Measurements from ENCODE around the gene GRK5. TPM values are rescaled to one million over a fixed set of nuclear protein-coding genes. Genes with fewer than 3 reads are reported as not detected.

Gene GRK5
- total RNA-seq, 4 donors from 2014 or later = 11.6 to 38.2 (median 21.4) TPM

DNA sequence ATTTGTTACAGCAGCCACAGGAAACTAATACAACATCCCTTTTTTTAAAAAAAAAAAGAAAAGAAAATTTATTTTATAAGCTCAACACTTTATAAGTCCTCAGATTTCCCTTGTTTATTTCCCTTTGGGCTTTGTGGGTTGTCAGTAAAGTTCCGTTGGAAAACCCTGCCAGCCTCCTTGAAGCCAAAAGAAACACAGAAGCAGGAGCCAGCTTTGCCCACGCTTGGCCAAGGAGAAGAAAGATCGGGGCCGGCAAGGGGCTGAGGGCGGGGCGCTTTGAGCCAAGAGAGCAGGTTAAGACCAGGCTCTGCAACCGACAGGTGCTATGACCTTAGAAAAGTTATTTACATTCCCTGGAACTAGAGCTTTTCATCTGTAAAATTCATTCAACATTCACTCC, 262.5 kb downstream of the GRK5 start:
- TF ChIP-seq, protein P1, sequence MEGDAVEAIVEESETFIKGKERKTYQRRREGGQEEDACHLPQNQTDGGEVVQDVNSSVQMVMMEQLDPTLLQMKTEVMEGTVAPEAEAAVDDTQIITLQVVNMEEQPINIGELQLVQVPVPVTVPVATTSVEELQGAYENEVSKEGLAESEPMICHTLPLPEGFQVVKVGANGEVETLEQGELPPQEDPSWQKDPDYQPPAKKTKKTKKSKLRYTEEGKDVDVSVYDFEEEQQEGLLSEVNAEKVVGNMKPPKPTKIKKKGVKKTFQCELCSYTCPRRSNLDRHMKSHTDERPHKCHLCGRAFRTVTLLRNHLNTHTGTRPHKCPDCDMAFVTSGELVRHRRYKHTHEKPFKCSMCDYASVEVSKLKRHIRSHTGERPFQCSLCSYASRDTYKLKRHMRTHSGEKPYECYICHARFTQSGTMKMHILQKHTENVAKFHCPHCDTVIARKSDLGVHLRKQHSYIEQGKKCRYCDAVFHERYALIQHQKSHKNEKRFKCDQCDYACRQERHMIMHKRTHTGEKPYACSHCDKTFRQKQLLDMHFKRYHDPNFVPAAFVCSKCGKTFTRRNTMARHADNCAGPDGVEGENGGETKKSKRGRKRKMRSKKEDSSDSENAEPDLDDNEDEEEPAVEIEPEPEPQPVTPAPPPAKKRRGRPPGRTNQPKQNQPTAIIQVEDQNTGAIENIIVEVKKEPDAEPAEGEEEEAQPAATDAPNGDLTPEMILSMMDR (IDR thresholded peaks at IDR 0.05; ENCODE audit: low read depth) = no peak

DNA sequence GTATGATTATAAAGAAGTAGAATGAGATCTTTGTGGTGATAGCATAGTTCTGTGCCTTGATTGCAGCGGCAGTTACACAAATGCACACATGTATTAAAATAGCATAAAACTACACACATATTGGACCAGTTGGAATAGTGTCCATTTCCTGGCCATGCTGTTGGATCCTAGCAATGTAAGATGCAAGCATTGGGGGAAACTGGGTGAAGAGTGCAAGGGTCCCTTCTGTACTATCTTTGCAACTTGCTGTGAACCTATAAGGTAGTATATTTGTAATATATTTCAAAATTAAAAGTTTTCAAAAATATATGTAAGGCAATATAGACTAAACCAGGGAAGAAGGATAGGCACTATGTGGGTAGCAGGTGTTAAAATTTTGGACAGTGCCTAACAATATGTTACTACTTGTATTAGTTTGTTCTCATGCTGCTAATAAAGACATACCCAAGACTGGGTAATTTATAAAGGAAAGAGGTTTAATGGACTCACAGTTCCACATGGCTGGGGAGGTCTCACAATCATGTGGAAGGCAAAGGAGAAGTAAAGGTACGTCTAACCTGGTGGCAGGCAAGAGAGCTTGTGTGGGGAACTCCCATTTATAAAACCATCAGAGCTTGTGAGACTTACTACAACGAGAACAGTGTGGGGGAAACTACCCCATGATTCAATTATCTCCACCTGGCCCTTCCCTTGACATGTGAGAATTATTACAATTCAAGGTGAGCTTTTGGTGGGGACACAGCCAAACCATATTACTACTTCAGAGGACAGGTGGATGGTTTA, 263.7 kb downstream of the GRK5 start:
- TF ChIP-seq, protein P1 (IDR thresholded peaks at IDR 0.05; ENCODE audit: low read depth) = no peak

DNA sequence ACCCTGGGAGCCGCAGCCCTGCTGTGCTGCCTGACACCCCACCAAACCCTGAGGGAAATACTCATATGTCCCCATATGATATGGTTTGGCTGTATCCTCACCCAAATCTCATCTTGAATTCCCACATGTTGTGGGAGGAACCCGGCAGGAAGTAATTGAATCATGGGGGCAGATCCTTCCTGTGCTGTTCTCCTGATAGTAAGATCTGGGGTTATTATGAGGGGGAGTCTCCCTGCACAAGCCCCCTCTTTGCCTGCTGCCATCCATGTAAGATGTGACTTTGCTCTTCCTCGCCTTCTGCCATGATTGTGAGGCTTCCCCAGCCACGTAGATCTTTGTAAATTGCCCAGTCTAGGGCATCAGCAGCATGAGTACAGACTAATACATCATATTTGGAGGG, 266.4 kb downstream of the GRK5 start:
- TF ChIP-seq, protein P1 (IDR thresholded peaks at IDR 0.05; ENCODE audit: low read depth) = no peak

DNA sequence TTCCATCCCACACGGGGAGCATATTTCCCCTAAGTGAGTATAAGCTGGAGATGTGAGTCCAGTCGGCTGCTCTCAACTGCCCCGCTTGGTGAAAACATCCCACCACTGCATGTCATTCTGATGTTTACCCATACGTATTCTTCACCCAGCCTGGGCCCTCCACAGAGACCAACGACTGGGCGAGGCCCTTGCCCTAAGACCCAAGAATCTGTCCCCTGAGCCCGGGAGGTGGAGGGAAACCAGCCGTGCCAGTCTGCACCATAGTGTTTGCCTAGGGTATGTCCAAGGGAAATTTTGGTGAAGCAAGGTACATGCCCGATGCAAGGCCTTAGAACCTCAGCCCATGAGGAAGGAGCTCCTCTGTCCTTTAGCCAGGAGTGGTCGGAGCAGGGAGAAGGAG, 267.2 kb downstream of the GRK5 start:
- TF ChIP-seq, protein P1 (IDR thresholded peaks at IDR 0.05; ENCODE audit: low read depth) = no peak

DNA sequence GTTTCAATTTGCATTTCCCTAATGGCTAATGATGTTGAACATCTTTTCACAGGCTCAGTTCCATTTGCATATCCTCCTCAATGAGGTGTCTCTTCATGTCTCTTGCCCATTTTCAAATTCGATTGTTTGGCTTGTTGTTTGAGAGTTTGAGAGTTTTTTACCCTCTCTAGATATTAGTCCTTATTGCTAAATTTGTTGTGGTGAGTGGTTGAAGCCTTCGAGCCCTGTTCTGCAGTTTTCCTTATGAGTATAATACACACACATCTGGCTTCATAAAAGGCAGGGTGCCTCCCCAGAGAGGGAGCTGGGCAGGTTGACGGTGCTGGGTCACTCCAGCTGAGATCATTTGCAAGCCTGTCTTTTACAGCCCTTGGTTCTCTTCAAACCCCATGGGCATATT, 270.1 kb downstream of the GRK5 start:
- TF ChIP-seq, protein P1 (IDR thresholded peaks at IDR 0.05; ENCODE audit: low read depth) = no peak

DNA sequence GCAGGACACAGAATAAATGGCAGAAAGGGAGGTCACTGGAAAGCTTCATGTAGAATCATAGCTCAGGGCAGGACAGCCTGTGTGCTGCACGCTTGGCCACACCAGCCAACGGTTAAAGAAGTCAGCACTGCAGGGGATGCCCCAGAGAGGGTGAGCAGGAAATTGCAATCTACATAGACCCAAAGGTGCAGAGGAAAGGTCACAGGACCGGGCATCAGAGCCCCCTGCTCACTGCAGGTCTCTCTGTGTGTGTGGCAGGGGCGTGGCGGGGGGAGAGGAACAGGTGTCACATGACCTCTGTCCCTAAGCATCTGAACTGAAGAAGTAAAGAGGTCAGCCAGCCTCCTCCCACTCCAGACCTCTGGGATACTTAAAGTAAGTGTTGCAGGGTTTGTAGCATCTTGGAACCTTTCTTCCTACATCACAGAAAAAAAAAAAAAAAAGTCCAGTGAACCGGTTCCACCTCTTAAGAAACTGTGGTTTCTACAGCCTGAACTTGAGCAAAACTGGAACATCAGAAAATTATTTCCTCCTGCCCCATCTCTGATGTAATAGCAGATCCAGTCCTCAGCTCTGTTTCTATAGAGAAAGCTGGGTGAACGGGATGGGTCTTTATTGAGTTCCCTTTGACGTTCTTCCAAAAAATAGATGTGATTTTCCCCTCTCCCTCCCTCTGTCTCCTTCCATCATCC, 270.9 kb downstream of the GRK5 start:
- TF ChIP-seq, protein P1 (IDR thresholded peaks at IDR 0.05; ENCODE audit: low read depth) = no peak

DNA sequence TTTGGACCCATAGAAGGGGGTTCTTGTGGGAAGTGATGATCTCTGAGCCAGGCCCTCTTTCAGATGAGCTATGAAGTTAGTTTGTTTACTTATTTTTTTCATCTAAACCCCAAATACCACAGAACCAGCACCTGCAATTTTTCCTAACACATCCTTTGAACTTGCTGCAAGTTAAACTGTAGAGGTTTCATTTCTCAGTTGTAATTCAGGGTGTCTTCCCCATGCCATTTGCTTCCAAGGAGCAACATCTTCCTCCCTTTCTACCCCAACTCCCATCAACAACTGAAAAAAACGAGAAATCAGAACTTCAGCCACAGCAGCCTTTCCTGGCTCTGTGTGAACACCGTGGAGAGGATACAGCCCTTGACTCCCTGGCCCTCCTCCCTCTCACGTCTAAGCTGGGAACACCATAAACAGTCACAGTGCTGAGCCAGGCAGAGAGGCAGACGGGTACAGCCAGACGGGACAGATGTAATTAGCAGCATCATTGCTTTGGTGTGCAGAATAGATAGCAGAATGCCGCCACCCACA, 271.5 kb downstream of the GRK5 start:
- TF ChIP-seq, protein P1 (IDR thresholded peaks at IDR 0.05; ENCODE audit: low read depth) = no peak
